GM21360 (cell line): ENCODE results near the gene NEK4.
A peak's percentile ranks its signal among the peaks of the same experiment; 100 is the strongest.

Experiments used
- ATAC-seq: cut with Tn5 transposase; IDR thresholded peaks from one replicate; pipeline ENCODE4 v1.9.1; 2021; ENCODE audit warnings: mild to moderate bottlenecking, moderate library complexity; ENCODE audit not compliant: unreplicated experiment

NEK4 gene

GRCh38 chr3:52770496-52771333 lies at the start of gene NEK4:
NEK4 (minus strand) TSS chr3:52770940; CDS start chr3:52770746, 194 bp downstream.
- ATAC-seq = peak; percentile 83

GRCh38 chr3:52819936-52820335 lies 49.2 kb upstream of the NEK4 start:
- no peak for ATAC-seq

- ATAC-seq = no peak
These were observed 47.1 kb upstream of the NEK4 start for GRCh38 chr3:52817860-52818259.

GRCh38 chr3:52817221-52817620 lies 46.5 kb upstream of the NEK4 start:
- ATAC-seq = no peak

- no peak for ATAC-seq
These were observed 45.9 kb upstream of the NEK4 start for GRCh38 chr3:52816654-52817053.

GRCh38 chr3:52816199-52816598 lies 45.5 kb upstream of the NEK4 start:
- no peak for ATAC-seq

GRCh38 chr3:52813810-52814209 lies 43.1 kb upstream of the NEK4 start:
- no peak for ATAC-seq

- ATAC-seq = no peak
These were observed 40.8 kb upstream of the NEK4 start for GRCh38 chr3:52811452-52812011.

- no peak for ATAC-seq
These were observed 40.2 kb upstream of the NEK4 start for GRCh38 chr3:52810923-52811322.

GRCh38 chr3:52809662-52810377 lies 39.1 kb upstream of the NEK4 start:
- no peak for ATAC-seq

GRCh38 chr3:52809149-52809548 lies 38.4 kb upstream of the NEK4 start:
- ATAC-seq = no peak

- no peak for ATAC-seq
These were observed 34.7 kb upstream of the NEK4 start for GRCh38 chr3:52805270-52806039.

- no peak for ATAC-seq
These were observed 31.1 kb upstream of the NEK4 start for GRCh38 chr3:52801839-52802238.

GRCh38 chr3:52800079-52800478 lies 29.3 kb upstream of the NEK4 start:
- ATAC-seq = no peak

- no peak for ATAC-seq
These were observed 28.3 kb upstream of the NEK4 start for GRCh38 chr3:52798978-52799476.

- no peak for ATAC-seq
These were observed 27.7 kb upstream of the NEK4 start for GRCh38 chr3:52798376-52798977.

GRCh38 chr3:52796411-52796810 lies 25.7 kb upstream of the NEK4 start:
- ATAC-seq = no peak

- ATAC-seq = no peak
These were observed 24.7 kb upstream of the NEK4 start for GRCh38 chr3:52795298-52795900.

GRCh38 chr3:52794612-52795099 lies 23.9 kb upstream of the NEK4 start, which contains the start of gene ITIH3:
ITIH3 (plus strand) TSS chr3:52794796; CDS start chr3:52794804, 8 bp downstream.
- no peak for ATAC-seq
